Endometrial microvascular endothelial cells (primary cell): ENCODE data around the gene PCYT1A. TPM values are rescaled to one million over a fixed set of nuclear protein-coding genes. Genes with fewer than 3 reads are reported as not detected.
"Not testable (repeated sequence)": the region's sequence is repeated elsewhere in the genome, so short reads cannot be mapped to it uniquely, and the experiment has no call there.

ENCODE experiments used
- in situ Hi-C: cut with HindIII; loops from 2 replicates; pipeline ENCODE4 v1.10.0; 2017; ENCODE audit warnings: low sequenced_read_pairs, low pct_unique_long_range_greater_than_20kb; ENCODE audit errors: inconsistent ontology term
- total RNA-seq: library from RNA; depleted of rRNA; stranded (reverse); fragments of >200 nt; gene quantifications from one replicate; pipeline ENCODE4 v1.2.3, GENCODE V29; 2015; ENCODE audit errors: inconsistent ontology term

Gene PCYT1A
- total RNA-seq, 1 donor from 2014 or later = 89.9 TPM

DNA sequence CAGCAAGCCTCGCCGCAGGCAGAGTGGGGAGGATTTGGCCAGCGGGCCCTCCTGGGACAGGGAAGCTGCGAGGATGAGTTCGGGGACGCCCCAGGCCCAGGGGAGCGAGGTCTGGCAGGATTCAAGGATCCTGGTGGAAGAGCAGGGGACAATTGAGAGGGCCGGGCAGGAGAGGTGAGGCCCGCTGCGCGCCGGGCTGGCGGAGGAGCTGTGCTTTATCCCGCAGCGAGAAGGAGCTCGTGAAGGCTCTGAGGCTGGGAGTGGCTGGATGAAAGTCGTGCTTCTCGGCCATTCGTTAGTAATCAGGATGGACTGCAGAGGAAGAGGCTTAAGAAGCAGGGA, 67.6 kb downstream of the PCYT1A start:
- in situ Hi-C loops = no loop called here

- in situ Hi-C loops = no loop called here
Observed at GRCh38 chr3:196219194-196219969, 68.1 kb downstream of the PCYT1A start.

GRCh38 chr3:196218155-196218712, 69.3 kb downstream of the PCYT1A start:
- in situ Hi-C loops = no loop called here

- in situ Hi-C loops = no loop called here
Observed at GRCh38 chr3:196217307-196218154, 70.0 kb downstream of the PCYT1A start.

DNA sequence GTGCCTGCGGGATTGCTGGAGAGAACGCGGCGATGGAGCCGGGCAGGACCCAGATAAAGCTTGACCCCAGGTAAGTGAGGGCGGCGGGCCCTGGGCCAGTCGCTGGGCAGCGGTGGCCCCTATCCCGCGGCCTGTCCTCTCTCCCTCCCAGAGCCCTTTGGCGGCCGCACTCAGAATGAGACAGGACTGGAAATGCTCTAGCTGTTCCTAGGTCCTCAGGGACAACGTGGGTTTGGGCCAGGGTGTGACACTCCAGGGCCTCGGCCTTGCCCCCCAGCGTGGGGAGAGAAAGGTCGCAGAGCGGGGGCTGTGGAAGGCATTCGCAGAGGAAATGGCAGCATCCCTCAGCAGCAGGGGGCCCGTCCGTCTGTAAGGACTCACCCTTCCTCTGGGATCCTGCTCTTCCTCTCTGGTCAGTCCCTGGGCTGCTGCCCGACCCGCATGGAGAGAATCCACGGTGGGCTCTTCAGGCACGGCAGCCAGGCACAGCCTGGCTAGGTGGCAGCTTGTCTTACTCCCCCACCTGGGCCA, 70.8 kb downstream of the PCYT1A start:
- in situ Hi-C loops = no loop called here

GRCh38 chr3:196216089-196216564, 71.4 kb downstream of the PCYT1A start, which contains the start of gene SLC51A:
SLC51A (plus strand) TSS chr3:196216534; CDS start chr3:196216713, 179 bp downstream.
- in situ Hi-C loops = no loop called here

DNA sequence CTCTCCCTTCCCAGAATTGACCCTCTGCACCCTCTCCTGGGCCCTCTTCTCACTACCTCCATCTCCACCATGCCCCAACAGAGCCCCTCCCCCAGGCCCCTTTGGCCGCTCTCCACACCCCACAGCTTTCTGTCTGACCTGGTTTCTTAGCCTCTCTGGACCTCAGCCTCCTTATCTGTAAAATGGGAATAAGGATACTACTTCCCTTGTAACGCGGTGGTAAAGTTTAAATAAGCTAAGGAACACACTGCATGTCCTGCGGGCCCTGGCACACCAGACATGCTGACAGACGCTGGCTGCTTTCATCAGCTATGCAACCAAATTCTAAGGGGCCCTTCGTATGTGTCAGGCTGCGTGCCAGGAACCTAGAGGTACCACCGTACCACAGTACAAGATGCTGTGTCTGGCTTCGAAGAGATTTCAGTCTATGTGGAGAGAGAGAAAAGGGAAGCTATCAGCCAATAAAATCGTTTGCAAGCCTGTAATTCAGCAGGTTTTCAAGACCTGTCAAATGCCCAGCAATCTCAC, 72.0 kb downstream of the PCYT1A start:
- in situ Hi-C loops = no loop called here

DNA sequence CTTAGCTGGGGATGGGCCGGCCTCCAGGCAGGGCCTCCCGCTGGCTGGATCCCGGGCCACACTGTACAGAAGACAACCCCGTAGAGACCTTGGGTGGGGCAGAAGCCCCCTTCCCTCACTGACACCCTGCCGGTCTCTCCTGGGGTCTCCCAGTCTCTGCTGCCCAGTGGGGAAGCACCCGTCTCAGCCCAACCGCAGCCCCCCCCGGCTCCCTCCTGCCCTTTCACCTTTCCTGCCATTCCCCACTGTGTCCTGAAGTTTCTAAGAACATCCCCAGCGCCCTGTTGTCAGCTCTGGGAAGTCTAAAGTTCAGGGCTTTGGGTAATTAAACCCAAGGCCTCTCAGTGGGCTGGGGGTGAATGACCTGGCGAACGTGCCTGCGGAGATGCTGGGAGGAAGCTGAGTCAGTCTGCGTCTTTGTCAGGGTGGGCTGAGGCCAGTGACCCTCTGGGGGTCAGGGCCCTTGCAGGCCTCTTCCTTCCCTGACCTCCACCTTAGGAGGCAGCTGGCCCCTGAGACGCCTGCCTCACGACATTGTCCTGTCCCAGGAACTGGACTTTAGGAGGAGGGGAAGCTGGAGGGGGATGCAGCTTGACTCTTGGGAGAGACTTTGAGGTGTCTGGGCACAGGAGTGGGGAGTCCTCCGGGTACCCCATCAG, 72.6 kb downstream of the PCYT1A start:
- in situ Hi-C loops = no loop called here

DNA sequence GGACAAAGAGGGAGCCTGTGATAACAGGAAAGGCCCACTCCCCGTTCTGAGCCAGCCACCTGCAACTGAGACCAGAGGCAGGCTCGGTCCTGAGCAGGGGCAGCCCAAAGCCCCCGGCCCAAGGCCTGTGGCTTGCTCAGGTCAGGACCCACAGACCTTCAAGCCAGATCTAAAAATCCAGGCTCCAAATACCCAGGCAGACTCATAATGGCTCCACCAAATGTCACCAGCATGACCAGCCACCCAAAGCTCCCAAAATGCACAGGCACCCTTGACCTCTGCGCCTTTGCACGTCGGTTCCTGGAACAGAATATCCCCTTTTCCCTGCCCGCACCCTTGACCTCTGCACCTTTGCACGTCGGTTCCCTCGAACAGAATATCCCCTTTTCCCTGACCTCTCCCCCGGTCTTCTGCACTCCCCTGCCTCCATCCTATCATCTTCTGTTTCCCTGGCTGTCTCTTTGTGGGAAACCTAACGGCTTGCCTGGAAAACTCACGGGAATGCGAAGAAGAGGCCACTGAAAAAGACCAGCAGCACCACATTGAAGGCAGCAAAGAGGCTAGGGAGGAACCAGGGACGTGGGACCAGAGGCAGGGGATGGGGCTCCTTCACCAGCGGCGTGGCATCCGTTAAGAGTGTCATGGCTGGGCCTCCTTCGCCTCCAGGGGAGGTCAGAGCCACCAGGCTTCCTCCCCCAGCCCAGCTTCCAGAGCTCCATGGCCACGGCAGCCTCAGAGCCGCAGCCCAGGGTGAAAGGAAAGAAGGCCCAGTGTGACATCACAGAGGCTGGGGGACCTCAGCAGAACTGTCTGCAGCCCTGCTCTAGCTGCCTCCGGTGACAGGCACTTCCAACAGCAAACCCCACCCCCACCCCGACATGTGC, 76.6 kb downstream of the PCYT1A start, which contains the start of gene ZDHHC19:
Gene ZDHHC19, minus strand, starts transcription at position 728 of the 884 bp plus-strand sequence. Its CDS starts 85 bp downstream, at position 643.
- in situ Hi-C loops = no loop called here

GRCh38 chr3:196209944-196210672, 77.4 kb downstream of the PCYT1A start:
- in situ Hi-C loops = not testable (repeated sequence)

DNA sequence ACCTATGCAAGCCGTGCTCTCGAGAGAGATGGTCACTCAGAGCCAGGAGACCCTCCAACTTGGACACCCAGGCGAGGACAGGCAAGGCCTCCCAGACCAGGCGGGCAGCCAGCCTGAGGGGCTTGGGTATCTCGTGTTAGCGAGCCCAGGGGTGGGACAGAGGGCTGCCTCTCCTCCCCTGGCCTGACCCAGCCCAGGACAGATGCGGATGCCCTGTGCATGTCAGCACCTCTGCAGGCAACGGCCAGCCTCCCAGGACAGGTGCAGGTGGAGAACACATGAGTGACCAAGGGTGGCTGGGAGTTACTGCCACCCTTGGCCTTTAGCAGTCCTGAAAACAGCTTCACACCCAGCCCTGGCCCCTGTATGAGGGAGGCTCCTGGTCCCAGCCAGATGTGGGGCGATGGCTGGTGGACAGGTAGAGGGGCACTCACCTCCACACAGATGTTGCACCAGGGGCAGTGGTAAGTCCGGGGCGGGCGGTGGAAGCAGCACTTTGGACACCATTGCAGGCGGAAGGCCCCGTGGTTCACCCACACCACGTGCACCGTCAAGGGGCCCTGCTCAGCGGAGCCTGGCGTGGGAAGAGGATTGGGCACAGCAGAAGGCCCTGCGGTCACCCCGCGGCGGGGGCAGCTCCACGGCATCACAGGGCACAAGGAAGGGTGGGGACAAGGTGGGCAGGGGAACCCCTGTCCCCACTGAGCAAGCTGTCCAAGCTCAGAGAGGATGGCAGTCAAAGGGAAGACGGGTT, 78.4 kb downstream of the PCYT1A start:
- in situ Hi-C loops = no loop called here

DNA sequence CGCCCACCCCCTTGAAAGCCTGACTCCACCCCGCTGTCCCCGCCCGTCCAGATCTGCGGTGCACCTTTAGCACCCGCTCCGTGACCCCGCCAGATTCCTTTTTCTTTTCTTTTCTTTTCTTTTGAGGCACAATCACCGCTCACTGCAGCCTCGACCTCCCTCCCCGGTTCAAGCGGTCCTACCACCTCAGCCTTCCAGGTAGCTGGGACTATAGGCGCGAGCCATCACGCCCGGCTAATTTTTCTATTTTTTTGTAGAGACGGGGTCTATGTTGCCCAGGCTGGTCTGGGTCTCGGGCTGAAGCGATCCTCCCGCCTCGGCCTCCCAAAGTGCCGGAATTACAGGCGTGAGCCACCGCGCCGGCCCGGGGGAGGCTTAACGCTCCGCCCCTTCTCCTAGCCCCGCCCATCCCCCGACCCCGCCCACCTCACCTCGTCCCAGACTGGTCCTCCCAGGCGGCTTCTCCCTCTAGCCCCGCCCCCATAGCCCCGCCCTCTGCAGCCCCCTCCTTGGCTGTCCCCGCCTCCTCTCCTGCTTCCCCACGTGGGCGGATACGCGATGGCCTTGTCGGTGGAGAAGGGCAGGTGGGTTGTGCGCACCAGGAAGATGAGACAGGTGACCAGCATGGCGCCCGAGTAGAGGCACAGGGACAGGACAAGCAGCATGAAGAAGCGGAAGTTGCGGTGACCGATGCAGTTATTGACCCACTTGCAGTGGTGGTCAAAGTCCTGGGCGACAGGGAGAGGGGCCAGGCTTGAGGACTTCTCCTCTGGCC, 79.5 kb downstream of the PCYT1A start:
- in situ Hi-C loops = no loop called here

DNA sequence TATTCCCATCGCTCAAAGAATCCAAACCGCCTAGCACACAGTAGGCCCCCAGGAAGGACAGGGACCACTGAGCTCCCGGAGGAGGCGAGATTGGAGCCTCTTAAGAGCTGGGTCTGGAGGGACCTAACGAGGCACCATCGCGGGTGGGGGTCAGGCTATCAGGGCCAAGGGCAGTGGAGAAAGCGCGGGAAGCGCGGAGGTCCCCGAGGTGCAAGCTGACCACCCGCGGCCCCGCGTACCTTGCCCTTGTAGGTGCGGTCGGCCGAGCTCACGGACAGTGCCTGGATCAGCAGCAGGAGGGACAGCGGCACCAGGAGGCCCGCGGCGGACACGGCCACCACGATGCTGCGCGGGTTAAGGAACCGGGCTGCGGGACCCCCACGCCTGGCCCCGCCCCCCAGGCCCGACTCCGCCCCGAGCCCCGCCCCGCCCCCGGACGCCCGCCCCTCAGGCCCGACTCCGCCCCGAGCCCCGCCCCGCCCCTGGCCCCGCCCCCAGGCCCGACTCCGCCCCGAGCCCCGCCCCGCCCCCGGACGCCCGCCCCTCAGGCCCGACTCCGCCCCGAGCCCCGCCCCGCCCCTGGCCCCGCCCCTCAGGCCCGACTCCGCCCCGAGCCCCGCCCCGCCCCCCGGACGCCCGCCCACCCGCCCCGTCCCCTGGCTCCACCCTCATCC, 80.2 kb downstream of the PCYT1A start:
- in situ Hi-C loops = no loop called here

DNA sequence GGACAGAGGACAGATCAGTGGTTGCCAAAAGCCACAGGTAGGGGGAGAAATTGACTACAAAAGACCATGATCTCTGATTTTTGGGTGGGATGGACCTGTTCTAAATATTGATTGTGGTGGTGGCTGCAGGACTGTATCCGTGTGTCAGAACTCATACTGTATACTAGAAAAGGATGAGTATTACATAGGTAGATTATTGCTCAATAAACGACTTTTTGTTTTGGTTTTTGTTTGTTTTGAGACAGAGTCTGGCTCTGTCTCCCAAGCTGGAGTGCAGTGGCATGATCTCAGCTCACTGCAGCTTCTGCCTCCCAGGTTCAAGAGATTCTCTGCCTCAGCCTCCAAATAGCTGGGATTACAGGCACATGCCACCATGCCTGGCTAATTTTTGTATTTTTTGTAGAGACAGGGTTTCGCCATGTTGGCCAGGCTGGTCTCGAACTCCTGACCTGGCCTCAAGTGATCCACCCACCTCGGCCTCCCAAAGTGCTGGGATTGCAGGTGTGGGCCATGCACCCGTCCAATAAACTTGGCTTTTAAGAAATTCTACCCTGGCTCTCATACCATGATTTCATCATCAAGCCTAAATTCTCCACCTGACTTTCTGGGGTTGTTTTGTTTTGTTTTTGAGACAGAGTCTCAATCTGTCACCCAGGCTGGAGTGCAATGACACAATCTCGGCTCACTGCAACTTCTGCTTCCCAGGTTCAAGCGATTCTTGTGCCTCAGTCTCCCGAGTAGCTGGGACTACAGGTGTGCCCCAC, 81.9 kb downstream of the PCYT1A start:
- in situ Hi-C loops = not testable (repeated sequence)
